H1 (cell line): ENCODE results near the gene SLC38A8. TPM values are rescaled to one million over a fixed set of nuclear protein-coding genes. Genes with fewer than 3 reads are reported as not detected.

Experiments used
- CTCF ChIA-PET: fragments of 300-600 bp; sonication (Branson Sonifier 250); formaldehyde crosslinking; loops from one replicate; lab custom pipeline; 2021; ENCODE audit not compliant: partially characterized antibody; lab: Charles Lee
- POLR2A ChIA-PET: fragments of 300-600 bp; sonication (Branson Sonifier 250); formaldehyde crosslinking; loops from one replicate; lab custom pipeline; 2021; ENCODE audit warnings: inconsistent platforms; ENCODE audit not compliant: partially characterized antibody; lab: Charles Lee
- DNase-seq, 2 experiments: peaks; one replicate each; pipeline versions ENCODE4 v3.0.0 to v3.0.0-alpha.2; 2010 to 2022; ENCODE audit warnings: low spot score in 2 of 2, low read depth in 1 of 2, mixed read lengths in 1 of 2
- FAIRE-seq: peaks from 2 replicates; lab custom pipeline; 2011; peaks lifted over from hg19 to GRCh38; lab: Jason Lieb, UNC
- H2AFZ ChIP-seq: 2 replicates; pipeline ENCODE4 v1.8.1; 2012; ENCODE audit warnings: low read length, inconsistent platforms
- H2AK5ac ChIP-seq: 2 replicates; pipeline ENCODE4 v1.6.1; 2013; ENCODE audit warnings: low read depth, low read length
- H2BK120ac ChIP-seq: replicated peaks from 2 replicates; pipeline ENCODE3; 2013; ENCODE audit warnings: low read depth, low read length, inconsistent platforms
- H2BK12ac ChIP-seq: 2 replicates; pipeline ENCODE4 v1.6.1; 2013; ENCODE audit warnings: low read depth, low read length
- H2BK15ac ChIP-seq: 2 replicates; pipeline ENCODE4 v1.6.1; 2013; ENCODE audit warnings: low read length
- H2BK20ac ChIP-seq: 2 replicates; pipeline ENCODE4 v1.6.1; 2013; ENCODE audit warnings: low read length
- H2BK5ac ChIP-seq: 2 replicates; pipeline ENCODE4 v1.6.1; 2013; ENCODE audit warnings: low read depth, low read length
- H3K14ac ChIP-seq: 2 replicates; pipeline ENCODE4 v1.6.1; 2013; ENCODE audit warnings: inconsistent platforms; ENCODE audit not compliant: insufficient read length
- H3K18ac ChIP-seq: 2 replicates; pipeline ENCODE4 v1.6.1; 2013; ENCODE audit warnings: low read length; ENCODE audit errors: extremely low read depth
- H3K23ac ChIP-seq: 2 replicates; pipeline ENCODE4 v1.6.1; 2013; ENCODE audit warnings: inconsistent platforms; ENCODE audit not compliant: insufficient read length
- H3K23me2 ChIP-seq: 2 replicates; pipeline ENCODE4 v1.6.1; 2013; ENCODE audit warnings: low read depth, low read length
- H3K27ac ChIP-seq: 2 replicates; pipeline ENCODE4 v1.6.1; 2011; ENCODE audit warnings: low read depth, low read length, inconsistent platforms
- H3K27me3 ChIP-seq, 4 experiments: replicated peaks in 1 of 4; 1 replicate in 1 of 4; 2 replicates in 3 of 4; pipeline versions ENCODE4 v1.6.1 to v1.8.1; 2011 to 2013; ENCODE audit warnings: low read length in 3 of 4, mild to moderate bottlenecking in 3 of 4, inconsistent platforms in 2 of 4, mixed read lengths in 2 of 4, moderate library complexity in 1 of 4; ENCODE audit not compliant: control insufficient read depth in 3 of 4, insufficient read depth in 3 of 4; ENCODE audit errors: extremely low read depth in 1 of 4
- H3K36me3 ChIP-seq, 4 experiments: 2 replicates each; pipeline versions ENCODE4 v1.6.1 to v1.8.1; 2011 to 2013; ENCODE audit warnings: mild to moderate bottlenecking in 4 of 4, low read length in 3 of 4, moderate library complexity in 2 of 4, control low read depth in 1 of 4, inconsistent platforms in 1 of 4; ENCODE audit not compliant: insufficient read depth in 4 of 4, control insufficient read depth in 2 of 4
- H3K4ac ChIP-seq: replicated peaks from 2 replicates; pipeline ENCODE3; 2013; ENCODE audit warnings: low read length, low read depth, mixed read lengths, inconsistent platforms; ENCODE audit not compliant: insufficient read length
- H3K4me1 ChIP-seq, 4 experiments: replicated peaks in 1 of 4; 1 replicate in 1 of 4; 2 replicates in 3 of 4; pipeline versions ENCODE4 v1.6.1 to v1.8.1; 2011 to 2013; ENCODE audit warnings: low read length in 3 of 4, inconsistent platforms in 2 of 4, mixed read lengths in 1 of 4; ENCODE audit not compliant: insufficient read depth in 4 of 4, control insufficient read depth in 3 of 4
- H3K4me2 ChIP-seq, 2 experiments: 2 replicates each; pipeline versions ENCODE4 v1.6.1 to v1.8.1; 2011 to 2013; ENCODE audit warnings: low read depth in 2 of 2, low read length in 2 of 2, control low read depth in 1 of 2, inconsistent platforms in 1 of 2, mild to moderate bottlenecking in 1 of 2; ENCODE audit not compliant: insufficient read depth in 1 of 2
- H3K4me3 ChIP-seq, 4 experiments: fragments of 200-600, 300-600 bp in 1 of 4; sonication (generic), shearing (Covaris generic), sonication (Bioruptor Twin) in 1 of 4; 2 replicates each; pipeline versions ENCODE4 v1.5.1 to v1.8.1; 2011 to 2016; ENCODE audit warnings: low read length in 4 of 4, low read depth in 3 of 4, control low read depth in 2 of 4, inconsistent platforms in 2 of 4, mild to moderate bottlenecking in 2 of 4, mixed read lengths in 1 of 4, moderate library complexity in 1 of 4; ENCODE audit not compliant: insufficient read depth in 2 of 4; ENCODE audit errors: extremely low read depth in 1 of 4
- H3K56ac ChIP-seq: replicated peaks from 2 replicates; pipeline ENCODE3; 2013; ENCODE audit warnings: low read depth, mild to moderate bottlenecking, mixed read lengths, low read length, inconsistent platforms; ENCODE audit not compliant: insufficient read length
- H3K79me1 ChIP-seq: 2 replicates; pipeline ENCODE4 v1.6.1; 2013; ENCODE audit warnings: low read depth, low read length, control low read depth
- H3K79me2 ChIP-seq, 2 experiments: 2 replicates each; pipeline versions ENCODE4 v1.6.1 to v1.8.1; 2012 to 2013; ENCODE audit warnings: low read length in 2 of 2, mild to moderate bottlenecking in 2 of 2, inconsistent platforms in 1 of 2; ENCODE audit not compliant: insufficient read depth in 2 of 2, control insufficient read depth in 1 of 2
- H3K9ac ChIP-seq, 4 experiments: replicated peaks in 1 of 4; 1 replicate in 1 of 4; 2 replicates in 3 of 4; pipeline versions ENCODE4 v1.6.1 to v1.8.1; 2011 to 2013; ENCODE audit warnings: low read depth in 3 of 4, low read length in 3 of 4, control low read depth in 2 of 4, mild to moderate bottlenecking in 2 of 4, moderate library complexity in 2 of 4, inconsistent platforms in 1 of 4; ENCODE audit errors: extremely low read depth in 1 of 4
- H3K9me3 ChIP-seq, 2 experiments: 2 replicates each; pipeline versions ENCODE4 v1.6.1 to v1.8.1; 2012 to 2013; ENCODE audit warnings: mild to moderate bottlenecking in 2 of 2, moderate library complexity in 2 of 2, control low read depth in 1 of 2, inconsistent platforms in 1 of 2, low read depth in 1 of 2, low read length in 1 of 2, mixed read lengths in 1 of 2; ENCODE audit not compliant: insufficient read depth in 2 of 2
- H4K20me1 ChIP-seq, 2 experiments: replicated peaks in 1 of 2; 2 replicates each; pipeline versions ENCODE3 to v1.8.1; 2011 to 2013; ENCODE audit warnings: inconsistent platforms in 2 of 2, low read length in 2 of 2, mild to moderate bottlenecking in 1 of 2; ENCODE audit not compliant: insufficient read depth in 2 of 2, control insufficient read depth in 1 of 2
- H4K5ac ChIP-seq: 2 replicates; pipeline ENCODE4 v1.6.1; 2013; ENCODE audit warnings: low read length, low read depth, mixed read lengths, inconsistent platforms; ENCODE audit not compliant: insufficient read length
- H4K8ac ChIP-seq: 2 replicates; pipeline ENCODE4 v1.8.0; 2013; ENCODE audit warnings: mild to moderate bottlenecking, moderate library complexity, low read length, inconsistent platforms; ENCODE audit not compliant: insufficient read depth; ENCODE audit errors: extremely low read depth
- H4K91ac ChIP-seq: replicated peaks from 2 replicates; pipeline ENCODE3; 2013; ENCODE audit warnings: low read length, mixed read lengths, inconsistent platforms; ENCODE audit not compliant: insufficient read length
- CHD2 ChIP-seq: IDR thresholded peaks from 2 replicates; pipeline ENCODE4 v1.6.1; 2012; ENCODE audit warnings: low read length, improper control_type of control experiment
- CREB1 ChIP-seq: IDR thresholded peaks from 2 replicates; pipeline ENCODE4 v1.6.1; 2012; ENCODE audit warnings: inconsistent platforms
- E2F6 ChIP-seq: IDR thresholded peaks from 2 replicates; pipeline ENCODE4 v1.6.1; 2012; ENCODE audit warnings: inconsistent platforms
- EP300 ChIP-seq, 2 experiments: IDR thresholded peaks; 1 replicate in 1 of 2; 2 replicates in 1 of 2; pipeline ENCODE4 v1.6.1; 2011 to 2012; ENCODE audit warnings: low read depth in 2 of 2, low read length in 2 of 2, mild to moderate bottlenecking in 2 of 2, borderline replicate concordance in 1 of 2, inconsistent platforms in 1 of 2, moderate library complexity in 1 of 2
- JUND ChIP-seq: IDR thresholded peaks from 2 replicates; pipeline ENCODE4 v1.6.1; 2011; ENCODE audit warnings: mild to moderate bottlenecking, improper control_type of control experiment, low read length
- KDM4A ChIP-seq: IDR thresholded peaks from one replicate; pipeline ENCODE4 v1.7.1; 2012; ENCODE audit warnings: low read depth, mild to moderate bottlenecking, moderate library complexity, low read length, inconsistent platforms; ENCODE audit not compliant: severe bottlenecking
- POLR2A ChIP-seq, 2 experiments: IDR thresholded peaks; 1 replicate in 1 of 2; 2 replicates in 1 of 2; pipeline ENCODE4 v1.6.1; 2011; ENCODE audit warnings: low read depth in 2 of 2, low read length in 2 of 2, mild to moderate bottlenecking in 2 of 2; ENCODE audit errors: control extremely low read depth in 1 of 2
- POLR2AphosphoS5 ChIP-seq: IDR thresholded peaks from 2 replicates; pipeline ENCODE4 v1.6.1; 2011; ENCODE audit warnings: low read depth, low read length
- RBBP5 ChIP-seq: IDR thresholded peaks from 2 replicates; pipeline ENCODE4 v1.7.1; 2012; ENCODE audit warnings: low read depth, mild to moderate bottlenecking, inconsistent platforms, low read length, moderate library complexity, borderline replicate concordance
- SAP30 ChIP-seq: fragments of 300-600 bp; sonication (generic); IDR thresholded peaks from 2 replicates; pipeline ENCODE4 v1.7.1; 2012; ENCODE audit warnings: low read length, moderate library complexity, mild to moderate bottlenecking, inconsistent platforms; ENCODE audit not compliant: insufficient read depth, insufficient replicate concordance
- SIN3A ChIP-seq, 2 experiments: IDR thresholded peaks in 1 of 2; conservative IDR thresholded peaks in 1 of 2; 2 replicates each; pipeline ENCODE4 v1.6.1; 2011 to 2012; ENCODE audit warnings: low read length in 2 of 2, improper control_type of control experiment in 1 of 2, low read depth in 1 of 2, mild to moderate bottlenecking in 1 of 2
- SP4 ChIP-seq: IDR thresholded peaks from 2 replicates; pipeline ENCODE4 v1.6.1; 2012; ENCODE audit warnings: low read length, inconsistent platforms
- TAF1 ChIP-seq: IDR thresholded peaks from 2 replicates; pipeline ENCODE4 v1.6.1; 2011; ENCODE audit warnings: mild to moderate bottlenecking, low read depth, low read length
- ZNF274 ChIP-seq: IDR thresholded peaks from 2 replicates; pipeline ENCODE4 v1.7.0; 2012; ENCODE audit warnings: low read length, borderline replicate concordance; ENCODE audit errors: extremely low read depth
- WGBS, 2 experiments: shearing (Covaris generic) in 1 of 2; methylation state at CpG; one replicate each; pipeline versions ENCODE4 v1.1.6 to v1.1.7; 2013 to 2015; ENCODE audit warnings: low lambda C conversion rate in 2 of 2, mixed read lengths in 2 of 2, inconsistent platforms in 1 of 2, low coverage in 1 of 2, missing lambda C conversion rate in 1 of 2; ENCODE audit not compliant: insufficient replicate concordance in 2 of 2, insufficient coverage in 1 of 2, insufficient read length in 1 of 2; ENCODE audit errors: extremely low coverage in 1 of 2, missing lambda C conversion rate in 1 of 2; 5-methylcytosine and 5-hydroxymethylcytosine counted together
- polyA plus RNA-seq, 7 experiments: library from polyadenylated mRNA; depleted of rRNA in 3 of 7; stranded (reverse) in 5 of 7; unstranded in 2 of 7; fragments of >200 nt in 5 of 7; fragments of 200-250 nt in 2 of 7; gene quantifications; 1 replicate in 5 of 7; 2 replicates in 1 of 7; 4 replicates in 1 of 7; pipeline versions ENCODE4 v1.2.1 to v1.2.3, GENCODE V29; 2011 to 2013; ENCODE audit warnings: missing spikeins in 2 of 7, mixed read lengths in 2 of 7
- total RNA-seq: library from RNA; stranded (reverse); fragmentation: NEBNext Ultra II Directional; extraction: Animal tissue kit (Norgen Biotek cat#: 25700); gene quantifications from 2 replicates; pipeline ENCODE4 v1.2.1, GENCODE V29; 2021

SLC38A8 gene
- total and polyA plus RNA-seq, 2 of the 8 experiments (the other 6 are each of a cell fraction or from before 2014, with no cell fraction given): 0.08 TPM; not detected in 1

GRCh38 chr16:84074721-84075120, 32.1 kb upstream of the SLC38A8 start:
- no peak overlapping the region for H2BK15ac ChIP-seq
- H3K27ac ChIP-seq: no peak overlapping the region
- H3K27me3 ChIP-seq: no peaks in the 10 kb centered on the region
- no peaks in the 10 kb centered on the region; the same call in 1 of the 2 replicates for H3K79me1 ChIP-seq
- no peaks in the 10 kb centered on the region for H3K4me1 ChIP-seq
- no peak overlapping the region for H3K4ac ChIP-seq
- H3K9me3 ChIP-seq: no peaks in the 10 kb centered on the region
- 90% methylated on average over 3 of the region's 3 CpGs; no CpG with 5 or more reads in 1 of the 2 experiments for WGBS, 2 experiments
- H4K5ac ChIP-seq: no peak overlapping the region
- peaks cover 0 to 8% of the 10 kb centered on the region in 2 experiments; a peak in 2 of 4 replicates for H3K79me2 ChIP-seq
- no peak overlapping the region for H4K8ac ChIP-seq
- no peak overlapping the region for H4K91ac ChIP-seq
- H3K56ac ChIP-seq: no peak overlapping the region
- no peak overlapping the region for H3K14ac ChIP-seq
- CTCF ChIA-PET: interaction anchor here (0.6 to 2.3 kb wide), 6 partner anchors 9 to 324 kb away, joined by 3 to 13 read pairs (median 5); no protein-coding TSS in a partner anchor
- DNase-seq: no peak
- no peak overlapping the region for H2AFZ ChIP-seq
- H4K20me1 ChIP-seq: peaks cover 1 to 2% of the 10 kb centered on the region in 2 experiments
- no peak overlapping the region for H3K4me3 ChIP-seq
- H3K23ac ChIP-seq: no peak overlapping the region
- peaks cover 10 to 40% (median 19%) of the 10 kb centered on the region in 4 experiments; a peak in 7 of 8 replicates for H3K36me3 ChIP-seq
- H3K18ac ChIP-seq: no peak overlapping the region
- H3K4me2 ChIP-seq: no peak overlapping the region
- H3K9ac ChIP-seq: no peak overlapping the region
- POLR2A ChIA-PET: no interaction called here
- H2BK5ac ChIP-seq: no peak overlapping the region
- H2AK5ac ChIP-seq: no peak overlapping the region
- no peak for FAIRE-seq
- no peaks in the 10 kb centered on the region for H3K23me2 ChIP-seq
- no peak overlapping the region for H2BK20ac ChIP-seq
- no peak overlapping the region for H2BK12ac ChIP-seq
- H2BK120ac ChIP-seq: no peak overlapping the region
- TF ChIP-seq RBBP5 (no peak), SIN3A (conservative IDR thresholded peaks at IDR 0.05 in 1 of 2, IDR thresholded peaks at IDR 0.05 in 1 of 2; ENCODE audit: low read depth in 1 of 2, low read length in 2 of 2) (no peak), JUND (no peak), SAP30 (no peak), POLR2A (IDR thresholded peaks at IDR 0.05; ENCODE audit: control extremely low read depth in 1 of 2, low read depth in 2 of 2, low read length in 2 of 2) (no peak), EP300 (IDR thresholded peaks at IDR 0.05; ENCODE audit: borderline replicate concordance in 1 of 2, low read depth in 2 of 2, low read length in 2 of 2) (no peak), E2F6 (no peak), ZNF274 (no peak), SP4 (no peak), CREB1 (no peak), TAF1 (no peak), POLR2AphosphoS5 (no peak), KDM4A (no peak), CHD2 (no peak)
